Chondrocyte (in vitro differentiated cells): Measurements from ENCODE around the gene ARHGAP26. TPM values are rescaled to one million over a fixed set of nuclear protein-coding genes. Genes with fewer than 3 reads are reported as not detected.

ENCODE experiments used
- DNase-seq: peaks from one replicate; pipeline ENCODE4 v3.0.0; 2021; ENCODE audit warnings: mixed read lengths, low spot score
- H3K27ac Mint-ChIP-seq: one replicate; pipeline ENCODE4 v1.8.0; 2021; ENCODE audit warnings: mild to moderate bottlenecking, moderate library complexity, mixed read lengths; ENCODE audit not compliant: unreplicated experiment
- H3K27me3 Mint-ChIP-seq: 2 replicates; pipeline ENCODE4 v1.8.0; 2021; ENCODE audit warnings: low read depth, mixed read lengths
- H3K36me3 Mint-ChIP-seq: 2 replicates; pipeline ENCODE4 v1.8.0; 2021; ENCODE audit warnings: low read depth, mixed read lengths
- H3K4me1 Mint-ChIP-seq: 2 replicates; pipeline ENCODE4 v1.8.0; 2021; ENCODE audit warnings: low read depth, mild to moderate bottlenecking, mixed read lengths
- H3K4me3 Mint-ChIP-seq: one replicate; pipeline ENCODE4 v1.8.0; 2021; ENCODE audit warnings: mild to moderate bottlenecking, moderate library complexity, mixed read lengths; ENCODE audit not compliant: unreplicated experiment
- H3K9me3 Mint-ChIP-seq: 2 replicates; pipeline ENCODE4 v1.8.0; 2021; ENCODE audit warnings: low read depth, mixed read lengths
- total RNA-seq: library from RNA; stranded (reverse); gene quantifications from 3 replicates; pipeline ENCODE4 v1.2.1, GENCODE V29; 2021
- TF ChIP-seq, protein P1 (sequence below): fragments of 200-600 bp; sonication (generic); IDR thresholded peaks from 2 replicates; pipeline ENCODE4 v1.5.0; 2021; ENCODE audit warnings: antibody characterized with exemption, mild to moderate bottlenecking, moderate library complexity

Gene ARHGAP26
- total RNA-seq, 1 donor from 2014 or later: 16.4 TPM

DNA sequence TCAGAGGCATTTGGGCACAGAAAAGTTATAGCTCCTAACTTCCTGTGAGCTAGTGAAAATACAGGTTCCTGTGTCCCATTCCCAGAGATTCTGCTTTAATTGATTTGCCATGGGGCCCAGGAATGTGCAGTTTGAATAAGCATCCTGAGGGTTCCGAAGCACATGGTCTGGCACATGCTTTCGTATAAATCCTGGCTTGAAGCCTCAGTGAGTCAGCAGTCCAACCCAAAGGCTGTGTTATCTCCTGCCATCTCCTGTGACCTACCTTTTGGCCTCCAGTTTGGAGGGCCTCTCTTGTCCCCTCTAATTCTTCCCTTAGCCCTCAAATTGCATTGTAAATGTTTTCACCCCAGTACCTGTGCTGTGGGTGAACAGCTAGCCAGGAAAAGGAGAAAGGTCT, 449.5 kb downstream of the ARHGAP26 start:
- Mint-ChIP-seq H3K4me3 (no peak overlapping the region), H3K27me3 (no peaks in the 10 kb centered on the region), H3K9me3 (no peaks in the 10 kb centered on the region), H3K27ac (no peak overlapping the region), H3K36me3 (peaks cover 16% of the 10 kb centered on the region), H3K4me1 (peaks cover 8% of the 10 kb centered on the region)
- no peak for DNase-seq
- TF ChIP-seq, protein P1, sequence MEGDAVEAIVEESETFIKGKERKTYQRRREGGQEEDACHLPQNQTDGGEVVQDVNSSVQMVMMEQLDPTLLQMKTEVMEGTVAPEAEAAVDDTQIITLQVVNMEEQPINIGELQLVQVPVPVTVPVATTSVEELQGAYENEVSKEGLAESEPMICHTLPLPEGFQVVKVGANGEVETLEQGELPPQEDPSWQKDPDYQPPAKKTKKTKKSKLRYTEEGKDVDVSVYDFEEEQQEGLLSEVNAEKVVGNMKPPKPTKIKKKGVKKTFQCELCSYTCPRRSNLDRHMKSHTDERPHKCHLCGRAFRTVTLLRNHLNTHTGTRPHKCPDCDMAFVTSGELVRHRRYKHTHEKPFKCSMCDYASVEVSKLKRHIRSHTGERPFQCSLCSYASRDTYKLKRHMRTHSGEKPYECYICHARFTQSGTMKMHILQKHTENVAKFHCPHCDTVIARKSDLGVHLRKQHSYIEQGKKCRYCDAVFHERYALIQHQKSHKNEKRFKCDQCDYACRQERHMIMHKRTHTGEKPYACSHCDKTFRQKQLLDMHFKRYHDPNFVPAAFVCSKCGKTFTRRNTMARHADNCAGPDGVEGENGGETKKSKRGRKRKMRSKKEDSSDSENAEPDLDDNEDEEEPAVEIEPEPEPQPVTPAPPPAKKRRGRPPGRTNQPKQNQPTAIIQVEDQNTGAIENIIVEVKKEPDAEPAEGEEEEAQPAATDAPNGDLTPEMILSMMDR: no peak

DNA sequence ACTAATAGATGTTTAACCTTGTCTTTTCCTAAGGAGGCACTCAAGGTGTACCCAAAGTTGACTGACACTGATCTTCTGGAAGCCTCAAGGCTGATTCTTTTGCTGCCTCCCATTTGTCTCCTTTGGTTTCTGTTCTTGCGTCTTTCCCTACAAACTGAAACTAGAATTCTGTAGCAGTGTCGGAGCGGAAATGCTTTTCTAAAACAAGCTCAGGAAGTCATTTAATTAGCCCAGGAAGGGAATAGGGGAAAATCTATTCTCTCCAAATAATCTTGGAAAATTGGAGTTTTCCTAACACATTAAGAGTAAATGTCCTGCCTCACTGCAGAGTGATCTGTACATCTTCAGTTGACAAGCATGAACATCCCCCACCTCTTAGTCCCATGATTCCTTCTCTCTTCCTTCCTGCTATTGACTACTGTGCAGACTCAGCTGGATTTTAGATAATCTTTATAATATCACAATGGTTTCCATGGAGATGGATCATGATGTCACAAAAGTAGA, 450.6 kb downstream of the ARHGAP26 start:
- TF ChIP-seq, protein P1: no peak
- Mint-ChIP-seq H3K4me1 (peaks cover 8% of the 10 kb centered on the region), H3K4me3 (no peak overlapping the region), H3K27me3 (no peaks in the 10 kb centered on the region), H3K36me3 (peaks cover 13% of the 10 kb centered on the region), H3K9me3 (no peaks in the 10 kb centered on the region), H3K27ac (peak overlapping the region; percentile 29)
- no peak for DNase-seq

DNA sequence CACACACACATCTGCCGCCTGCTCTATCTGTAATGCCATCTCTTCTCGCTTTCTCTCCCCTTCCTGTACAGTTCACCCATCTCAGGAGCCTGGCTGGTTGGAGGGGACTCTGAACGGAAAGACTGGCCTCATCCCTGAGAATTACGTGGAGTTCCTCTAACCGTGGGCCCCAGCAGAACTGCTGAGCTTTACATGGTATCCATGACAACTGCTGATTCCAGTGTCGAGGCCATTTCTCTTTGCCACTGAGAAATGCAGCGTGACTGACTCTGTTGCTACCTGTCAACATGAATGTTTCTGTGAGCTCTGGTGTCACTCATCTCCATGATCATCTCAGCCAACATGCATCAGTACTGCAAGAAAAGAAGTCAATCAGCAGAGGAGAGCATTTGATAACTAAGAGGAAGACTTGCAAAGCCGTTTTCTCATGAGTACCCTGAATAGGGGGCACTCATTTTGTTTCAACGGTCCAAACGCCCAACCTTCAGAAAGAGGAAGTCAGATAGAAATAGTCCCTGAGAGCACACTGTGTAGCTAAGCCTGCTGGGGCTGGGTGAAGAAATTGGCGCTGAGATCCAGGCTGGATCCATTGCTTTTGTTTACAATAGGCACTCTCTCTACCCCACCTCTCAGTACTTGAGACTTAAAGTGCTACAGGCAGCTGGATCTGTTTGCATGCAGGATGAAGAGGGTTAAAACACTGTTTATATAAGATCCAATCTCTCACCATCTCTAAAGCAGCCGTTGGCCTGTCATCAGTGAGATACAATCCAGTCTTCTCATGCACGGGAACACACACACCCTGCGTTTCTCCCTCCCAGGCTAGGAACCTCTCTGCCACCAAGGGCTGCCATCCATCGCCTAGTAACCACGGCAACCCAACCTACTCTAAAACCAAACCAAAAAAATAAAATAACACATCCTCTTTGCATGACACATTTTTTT, 452.4 kb downstream of the ARHGAP26 start:
- Mint-ChIP-seq H3K9me3 (no peaks in the 10 kb centered on the region), H3K4me3 (no peak overlapping the region), H3K4me1 (peaks cover 15% of the 10 kb centered on the region), H3K36me3 (peaks cover 9% of the 10 kb centered on the region), H3K27me3 (no peaks in the 10 kb centered on the region), H3K27ac (no peak overlapping the region)
- TF ChIP-seq, protein P1: no peak
- DNase-seq: no peak

DNA sequence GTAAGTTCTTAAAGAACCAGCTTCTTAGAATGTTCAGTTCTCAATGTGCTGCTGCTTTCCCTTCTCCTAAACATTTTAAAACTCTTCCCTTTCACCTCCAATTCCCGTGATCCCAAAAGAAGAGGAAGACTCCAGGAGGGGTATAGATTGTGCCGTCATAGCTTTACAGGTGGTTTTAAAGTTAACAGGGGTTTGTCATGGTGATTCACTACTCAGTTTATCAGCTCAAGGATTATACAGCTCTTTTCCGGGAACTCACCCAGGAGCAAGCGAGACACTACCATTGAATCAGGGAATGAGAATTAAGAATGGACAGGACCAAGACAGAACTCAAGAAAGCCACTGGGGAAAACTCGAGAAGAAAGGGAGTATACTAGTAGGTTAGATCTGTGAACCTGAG, 454.5 kb downstream of the ARHGAP26 start:
- Mint-ChIP-seq H3K9me3 (no peaks in the 10 kb centered on the region), H3K4me3 (no peak overlapping the region), H3K27ac (no peak overlapping the region), H3K4me1 (peaks cover 23% of the 10 kb centered on the region), H3K36me3 (peaks cover 6% of the 10 kb centered on the region), H3K27me3 (no peaks in the 10 kb centered on the region)
- DNase-seq: no peak
- TF ChIP-seq, protein P1: no peak

DNA sequence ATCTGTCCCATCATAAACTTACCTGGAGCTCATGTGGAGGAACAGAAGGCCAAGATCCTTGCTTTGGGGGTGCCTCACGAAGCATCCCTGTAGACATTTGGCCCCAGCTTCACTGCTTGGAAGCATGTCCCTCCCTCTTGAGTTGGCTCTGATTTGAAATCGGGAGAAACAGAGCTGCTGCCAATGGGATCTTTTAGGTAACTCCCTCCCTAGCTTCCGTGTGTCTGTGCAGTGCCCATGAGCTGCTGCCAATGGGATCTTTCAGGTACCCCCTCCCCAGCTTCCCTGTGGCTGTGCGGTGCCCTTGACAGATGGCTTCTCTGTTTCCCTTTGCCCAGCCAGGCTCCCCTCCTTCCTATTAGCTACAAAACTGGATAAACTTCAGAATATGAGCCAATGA, 455.3 kb downstream of the ARHGAP26 start:
- TF ChIP-seq, protein P1: no peak
- H3K27me3 Mint-ChIP-seq: no peaks in the 10 kb centered on the region
- no peak for DNase-seq
- peaks cover 6% of the 10 kb centered on the region for H3K36me3 Mint-ChIP-seq
- no peak overlapping the region for H3K4me3 Mint-ChIP-seq
- H3K9me3 Mint-ChIP-seq: no peaks in the 10 kb centered on the region
- no peak overlapping the region for H3K27ac Mint-ChIP-seq
- peaks cover 30% of the 10 kb centered on the region for H3K4me1 Mint-ChIP-seq
